Stimulated activated naive CD4-positive, alpha-beta T cell (primary cell): ENCODE results near the gene OR5B21.

Experiments
- DNase-seq, 6 experiments: peaks; one replicate each; lab custom pipeline; 2025; lab: John Stamatoyannopoulos, UW

Gene OR5B21

DNA sequence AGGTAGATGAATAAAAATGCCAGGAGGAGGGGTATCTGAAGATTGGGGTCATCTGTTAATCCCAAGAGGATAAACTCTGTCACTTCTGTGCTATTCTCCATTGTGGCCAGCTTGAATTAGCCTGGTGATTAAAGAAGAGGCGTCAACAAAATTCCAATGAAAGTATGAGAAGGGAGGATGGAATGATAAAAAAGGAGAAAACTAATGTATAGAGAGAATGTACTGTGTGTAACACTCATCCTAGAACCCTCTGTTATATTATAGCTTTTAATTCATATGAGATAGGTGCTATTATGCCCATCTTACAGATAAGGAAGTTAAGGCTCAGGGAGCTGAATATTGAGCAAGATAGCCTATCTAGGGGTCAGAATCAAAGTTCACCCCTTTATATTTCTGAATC, at the start of gene OR5B21:
Gene OR5B21 (minus strand): TSS at position 101 of the 400 bp plus-strand sequence. CDS start 0 bp downstream, at position 101.
- no peak for DNase-seq

DNA sequence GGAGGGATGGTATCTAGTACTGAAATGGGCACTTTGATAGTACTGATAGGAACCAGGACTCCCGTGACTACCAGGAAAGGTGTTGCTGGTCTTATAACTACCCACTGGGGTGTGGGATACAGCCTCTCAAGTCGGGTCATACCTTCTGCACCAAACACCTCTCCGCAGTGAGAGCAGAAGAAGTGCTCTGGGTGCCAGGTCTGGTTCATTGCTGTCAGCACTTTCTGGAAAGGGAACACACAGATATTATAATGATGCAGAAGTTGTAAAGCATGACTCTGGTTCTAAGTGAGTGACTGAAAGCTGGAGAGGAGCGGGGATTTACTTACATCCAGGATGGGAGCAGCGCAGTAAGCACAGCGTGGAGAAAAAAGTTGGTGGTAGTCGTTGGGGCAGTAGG, 41.7 kb upstream of the OR5B21 start:
- no peak for DNase-seq

DNA sequence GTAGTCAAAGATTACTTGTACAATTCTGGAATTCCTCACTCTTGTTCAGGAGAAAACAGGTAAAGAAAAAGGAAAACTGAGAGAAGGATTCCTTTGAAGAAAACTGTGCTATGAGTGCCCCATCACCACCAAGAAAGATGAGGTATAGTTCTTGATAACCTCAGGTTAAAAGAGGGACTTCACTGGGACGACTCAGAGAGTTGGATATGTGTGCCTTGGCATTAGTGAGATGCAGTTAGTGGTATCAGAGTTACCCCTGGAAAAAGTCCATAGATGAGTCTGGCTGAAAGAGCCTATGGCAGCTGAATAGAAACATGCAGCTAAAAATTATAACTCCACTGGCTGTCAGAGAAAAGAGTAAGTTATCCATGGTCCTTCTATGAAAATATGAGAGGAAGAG, 38.9 kb upstream of the OR5B21 start:
- DNase-seq = no peak

DNA sequence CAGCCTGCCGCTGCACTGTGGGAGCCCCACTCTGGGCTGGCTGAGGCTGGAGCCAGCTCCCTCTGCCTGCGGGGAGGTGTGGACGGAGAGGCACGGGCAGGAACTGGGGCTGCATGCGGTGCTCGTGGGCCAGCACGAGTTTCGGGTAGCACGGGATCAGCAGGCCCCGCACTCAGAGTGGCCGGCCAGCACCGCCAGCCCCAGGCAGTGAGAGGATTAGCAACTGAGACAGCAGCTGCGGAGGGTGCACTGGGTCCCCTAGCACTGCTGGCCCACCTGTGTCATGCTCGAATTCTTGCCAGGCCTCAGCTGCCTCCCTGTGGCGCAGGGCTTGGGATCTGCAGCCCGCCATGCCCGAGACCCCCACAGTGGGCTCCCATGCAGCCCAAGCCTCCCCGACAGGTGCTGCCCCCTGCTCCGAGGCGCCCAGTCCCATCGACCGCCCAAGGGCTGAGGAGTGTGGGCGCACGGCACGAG, 24.0 kb upstream of the OR5B21 start:
- no peak for DNase-seq

DNA sequence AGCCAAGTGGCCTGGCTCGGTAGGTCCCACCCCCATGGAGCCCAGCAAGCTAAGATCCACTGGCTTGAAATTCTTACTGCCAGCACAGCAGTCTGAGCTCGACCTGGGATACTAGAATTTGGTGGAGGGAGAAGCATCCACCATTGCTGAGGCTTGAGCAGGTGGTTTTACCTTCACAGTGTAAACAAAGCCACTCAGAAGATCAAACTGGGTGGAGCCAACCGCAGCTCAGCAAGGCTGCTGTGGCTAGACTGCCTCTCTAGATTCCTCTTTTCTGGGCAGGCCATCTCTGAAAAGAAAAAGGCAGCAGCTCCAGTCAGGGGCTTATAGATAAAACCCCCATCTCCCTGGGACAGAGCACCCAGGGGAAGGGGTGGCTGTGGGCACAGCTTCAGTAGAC, 22.3 kb upstream of the OR5B21 start:
- peak; percentile 10 to 60 (median 30) for DNase-seq

DNA sequence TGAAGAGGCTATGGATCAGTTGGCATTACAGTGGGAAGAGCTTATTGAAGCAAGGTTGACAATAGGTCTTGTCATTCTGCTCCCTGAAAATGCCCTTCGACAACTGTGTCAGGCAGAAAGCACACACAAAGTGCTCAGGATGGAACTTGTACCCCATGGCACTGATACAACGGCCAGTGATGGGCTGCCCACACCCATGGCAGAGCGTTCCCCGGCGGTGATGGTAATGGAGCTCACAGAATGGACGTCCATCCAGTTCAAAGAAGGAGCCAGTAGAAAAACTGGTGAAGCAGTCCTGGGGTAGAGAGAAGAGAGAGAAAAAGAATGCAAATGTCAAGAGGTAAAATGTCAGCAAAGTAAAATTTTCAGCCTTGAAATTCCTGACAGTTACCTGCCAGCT, 19.5 kb upstream of the OR5B21 start:
- no peak for DNase-seq

DNA sequence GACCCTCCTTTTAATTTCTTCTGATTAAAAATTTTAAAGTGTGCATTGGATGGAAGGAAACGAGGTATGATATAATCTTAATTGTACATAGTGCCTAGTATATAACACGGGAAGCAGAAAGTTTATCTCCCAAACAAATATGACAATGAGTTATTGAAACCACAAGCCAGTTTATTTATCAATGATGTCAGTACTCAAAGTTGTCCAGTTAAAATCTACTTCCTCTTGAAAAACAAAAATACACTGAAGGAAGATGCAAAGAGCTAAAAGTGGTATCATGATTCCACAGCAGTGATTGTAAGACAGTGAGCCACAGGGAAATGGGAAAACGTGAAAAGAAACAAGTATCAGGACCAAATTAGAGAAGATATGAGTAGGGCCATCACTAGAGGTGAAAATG, 18.8 kb upstream of the OR5B21 start:
- DNase-seq = no peak

DNA sequence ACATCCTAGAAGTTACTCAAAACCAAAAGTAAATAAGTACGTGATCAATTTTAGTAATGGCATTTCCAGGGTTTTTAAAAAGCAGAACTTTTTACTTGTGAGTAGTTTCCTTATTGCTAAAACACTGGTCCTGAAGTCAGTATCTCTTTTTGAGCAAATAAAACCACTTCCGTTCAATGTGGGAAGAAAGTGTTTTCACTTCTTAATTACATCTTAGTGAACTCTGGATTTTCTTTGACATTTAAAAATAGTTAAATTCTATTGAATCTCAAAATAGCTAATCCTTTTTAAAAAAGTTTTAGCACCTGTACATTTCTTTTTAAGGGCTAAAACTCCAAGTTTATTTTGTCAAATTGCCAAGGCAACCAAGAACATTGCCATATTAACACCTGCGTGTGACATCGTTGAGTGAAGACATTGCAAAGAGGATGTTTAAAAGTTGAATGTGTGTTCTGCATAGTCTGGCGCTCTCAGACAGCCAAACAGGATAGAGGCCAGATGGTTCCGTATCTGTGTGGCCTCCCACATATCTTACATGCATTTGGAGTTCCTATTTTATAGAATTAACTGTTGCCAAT, 17.2 kb upstream of the OR5B21 start:
- peak in 5 of 6 experiments; percentile 7 to 86 (median 78) for DNase-seq

DNA sequence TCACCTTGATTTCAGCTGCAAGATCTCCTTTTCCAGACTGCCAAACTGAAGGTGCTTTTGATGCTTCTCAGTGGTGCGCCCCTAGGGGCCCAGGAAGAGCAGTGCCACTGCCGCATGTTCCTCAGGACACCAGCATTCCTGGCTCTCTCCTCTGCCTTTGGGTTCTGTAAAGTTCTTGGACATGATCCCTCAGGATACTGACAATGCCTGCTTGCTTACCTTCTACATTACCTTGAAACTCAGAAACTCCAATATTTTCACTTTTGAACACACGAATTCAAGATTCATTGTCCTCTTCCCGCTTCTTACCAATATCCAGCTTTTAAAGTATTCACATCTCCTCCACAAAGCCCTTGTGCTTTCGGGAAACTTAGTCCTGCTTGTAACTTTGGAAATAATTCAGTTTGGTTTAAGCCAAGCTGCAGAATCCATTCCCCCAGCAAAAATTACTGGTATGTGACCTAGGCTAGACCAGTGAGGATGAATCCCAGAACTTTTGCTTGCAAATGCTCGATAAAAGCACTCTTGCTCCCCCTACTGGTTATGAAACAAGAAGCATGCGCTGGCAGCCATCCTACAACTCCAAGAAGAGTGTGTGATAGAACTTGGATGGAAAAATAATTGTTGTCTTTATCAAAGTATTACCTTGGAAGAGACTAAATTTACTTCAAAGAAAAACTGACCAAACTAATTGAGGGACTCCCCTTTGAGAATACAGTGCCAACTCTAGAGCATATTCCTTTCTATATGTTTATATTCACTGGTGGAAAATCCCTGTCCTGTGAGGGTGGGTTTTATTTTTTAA, 16.5 kb upstream of the OR5B21 start:
- DNase-seq = peak; percentile 11 to 79 (median 48)

DNA sequence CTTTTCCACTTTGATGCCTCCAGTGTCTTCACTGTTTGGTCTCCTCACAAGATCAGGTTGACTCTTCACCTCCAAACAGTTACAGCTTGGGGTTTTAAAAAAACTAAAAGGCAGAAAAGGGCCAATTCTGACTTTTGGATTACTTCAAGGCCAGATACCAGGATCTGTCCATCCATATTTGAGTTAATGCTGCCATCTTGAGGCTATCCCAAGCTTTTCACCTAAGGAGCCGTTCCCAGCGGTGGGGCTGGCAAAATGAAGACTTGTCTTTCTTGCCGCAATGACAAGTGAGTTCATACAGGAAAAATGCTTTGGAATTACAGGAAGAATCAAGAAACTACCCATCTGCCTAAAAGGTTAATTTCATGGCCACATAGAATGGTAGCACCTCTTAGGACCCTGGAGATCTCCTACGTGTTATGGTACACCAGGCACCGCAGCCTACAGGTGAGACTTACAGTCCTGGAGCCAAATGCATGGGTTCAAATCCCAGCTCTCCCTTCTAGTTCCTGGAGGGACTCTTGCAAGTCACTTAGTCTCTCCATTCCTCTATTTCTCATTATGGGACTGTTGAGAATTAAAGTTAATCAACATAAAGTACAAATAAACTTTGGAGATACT, 6.0 kb upstream of the OR5B21 start:
- DNase-seq = peak in 2 of 6 experiments; percentile 6 to 14

DNA sequence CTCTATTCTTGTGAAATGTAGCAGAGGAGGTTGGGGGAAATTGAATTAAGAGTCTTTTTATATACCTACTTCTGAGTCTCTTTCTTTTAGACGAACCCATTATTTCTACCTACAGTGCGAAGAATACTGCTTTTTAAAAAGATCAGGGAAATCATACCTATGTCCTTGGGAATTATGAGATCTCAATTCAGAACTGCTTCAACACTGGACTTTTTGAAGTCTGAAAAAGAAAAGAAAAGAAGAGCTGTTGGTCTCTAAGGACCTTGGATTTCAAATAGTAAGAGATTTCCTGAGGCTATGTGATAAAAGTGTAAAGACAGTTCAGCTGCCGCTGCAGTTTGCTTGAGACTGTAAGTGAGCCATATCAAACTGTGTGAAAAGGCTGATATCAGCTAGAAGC, 3.7 kb upstream of the OR5B21 start:
- no peak for DNase-seq

DNA sequence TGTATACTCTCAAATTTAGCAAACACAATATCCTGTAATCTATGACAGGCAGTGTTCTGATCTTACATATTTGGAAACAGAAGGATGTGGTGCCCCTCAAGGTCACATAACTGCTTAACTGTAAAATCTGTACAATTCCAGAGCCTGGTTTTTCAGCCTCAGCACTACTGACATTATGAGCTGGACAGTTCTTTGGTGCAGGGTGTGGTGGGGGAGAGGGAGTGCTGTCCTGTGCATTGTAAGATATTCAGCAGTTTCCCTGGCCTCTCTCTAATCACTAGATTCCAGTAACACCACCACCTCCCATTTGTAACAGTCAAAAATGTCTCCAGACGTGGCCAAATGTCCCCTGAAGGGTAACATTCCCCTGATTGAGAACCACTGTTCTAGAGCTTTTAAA, 1.8 kb upstream of the OR5B21 start:
- no peak for DNase-seq

DNA sequence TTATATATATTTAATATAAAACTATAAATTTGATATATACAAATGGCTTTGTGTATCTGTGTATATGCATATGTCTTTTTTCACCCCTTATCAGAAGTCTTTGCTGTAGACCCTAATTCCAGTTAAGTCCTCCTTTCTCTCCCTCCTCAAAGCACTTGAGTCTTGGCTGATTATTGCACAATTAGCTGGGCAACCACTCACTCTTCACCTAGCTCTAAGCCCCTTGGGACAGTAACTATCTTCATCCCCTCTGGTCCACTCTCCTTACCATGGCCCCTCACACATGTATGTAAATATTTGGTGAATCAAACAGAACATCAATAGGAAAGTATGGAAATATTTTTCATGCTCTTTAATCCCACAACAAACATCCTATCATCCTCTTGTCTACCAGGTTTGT, 909 bp upstream of the OR5B21 start:
- no peak for DNase-seq

DNA sequence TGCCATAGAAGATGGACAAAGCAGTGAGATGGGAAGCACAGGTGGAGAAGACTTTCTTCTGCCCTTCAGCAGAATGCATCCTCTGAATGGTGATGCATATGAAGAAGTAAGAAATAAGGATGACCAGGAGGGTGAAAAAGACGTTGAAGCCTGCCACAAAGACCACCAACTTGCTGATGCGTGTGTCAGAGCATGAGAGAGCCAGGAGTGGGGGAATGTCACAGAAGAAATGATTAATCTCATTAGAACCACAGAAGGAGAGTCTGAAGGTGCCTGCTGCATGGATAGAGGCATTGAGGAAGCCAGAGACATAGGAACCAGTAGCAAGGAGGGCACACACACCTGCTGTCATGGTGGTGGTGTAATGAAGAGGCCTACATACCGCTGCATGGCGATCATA, 550 bp downstream of the OR5B21 start:
- no peak for DNase-seq

DNA sequence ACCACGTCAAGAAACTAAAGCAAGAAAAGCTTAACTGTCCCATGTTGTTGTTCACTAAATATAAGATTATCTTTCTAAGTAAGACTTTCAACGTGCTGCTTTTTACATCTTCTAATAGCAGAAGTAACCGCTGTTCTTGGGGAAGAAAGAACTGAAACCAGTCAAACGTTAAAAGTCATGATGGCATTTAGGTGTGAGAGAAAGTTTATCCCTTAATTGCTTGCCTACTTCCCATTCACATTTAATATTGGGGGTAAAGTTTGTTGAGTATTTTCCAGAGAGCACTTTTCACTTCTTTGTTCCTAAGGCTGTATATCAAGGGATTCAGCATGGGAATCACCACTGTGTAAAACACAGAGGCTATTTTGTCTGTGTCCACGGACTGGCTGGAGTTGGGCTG, 970 bp downstream of the OR5B21 start:
- DNase-seq = no peak

DNA sequence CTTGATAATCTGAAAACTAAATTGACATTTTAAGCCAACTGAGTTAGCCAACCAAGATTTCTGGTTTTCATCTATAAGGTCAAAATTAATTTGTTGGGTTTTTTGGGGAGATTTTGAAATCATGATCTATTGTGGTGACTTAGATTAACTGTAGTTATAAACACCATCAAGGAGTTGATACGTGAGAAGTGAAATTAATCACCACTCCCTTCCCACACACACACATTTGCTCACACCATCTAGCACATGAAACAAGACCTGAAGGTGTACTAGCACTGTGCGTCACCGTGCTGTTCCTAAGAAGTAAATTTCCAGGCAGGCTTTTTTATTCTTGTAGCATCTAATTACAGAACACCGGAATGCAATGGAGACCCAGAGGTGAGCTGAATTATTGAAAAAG, 2.1 kb downstream of the OR5B21 start:
- no peak for DNase-seq

DNA sequence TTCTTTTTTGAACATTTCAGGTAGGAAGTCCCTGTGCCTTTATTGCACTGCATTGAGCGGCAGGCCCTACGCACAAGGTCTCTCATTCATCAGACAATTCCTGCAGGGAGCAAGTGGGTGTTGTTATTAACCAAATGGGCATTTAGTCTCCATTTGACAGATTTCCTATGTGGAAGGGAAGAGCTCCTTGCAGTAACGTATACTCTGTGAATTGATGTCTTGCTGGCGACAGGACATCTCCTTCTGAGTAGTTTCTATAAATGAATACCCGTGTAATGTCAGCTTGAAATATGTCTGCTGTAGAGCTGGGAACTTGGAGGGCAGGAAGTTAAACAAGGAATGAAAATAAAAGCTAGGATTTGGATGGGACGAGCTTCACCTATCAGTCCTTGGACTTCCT, 3.7 kb downstream of the OR5B21 start:
- DNase-seq = no peak

DNA sequence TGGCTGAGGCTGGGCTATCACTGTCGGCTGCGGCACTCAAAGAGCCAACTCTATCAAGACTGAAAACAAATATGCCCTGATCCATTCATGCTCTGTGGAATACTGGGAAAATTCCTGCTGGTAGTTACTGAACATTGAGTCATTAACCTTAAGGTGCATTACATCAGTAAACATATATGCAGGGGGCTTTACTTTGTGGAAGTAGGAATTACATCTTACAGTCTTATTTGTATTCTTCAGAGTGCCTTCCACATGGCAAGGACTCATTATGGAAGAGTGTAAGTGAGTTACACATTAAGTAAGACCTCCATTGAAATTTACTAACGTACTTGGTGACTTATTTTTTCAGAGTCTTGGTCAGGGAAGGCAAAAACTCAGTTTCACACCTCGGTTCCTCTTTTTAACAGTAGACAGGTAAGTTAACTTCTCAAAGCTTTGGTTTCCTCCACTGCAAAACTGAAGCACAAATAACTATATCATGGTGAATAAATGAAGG, 4.5 kb downstream of the OR5B21 start:
- DNase-seq = no peak

DNA sequence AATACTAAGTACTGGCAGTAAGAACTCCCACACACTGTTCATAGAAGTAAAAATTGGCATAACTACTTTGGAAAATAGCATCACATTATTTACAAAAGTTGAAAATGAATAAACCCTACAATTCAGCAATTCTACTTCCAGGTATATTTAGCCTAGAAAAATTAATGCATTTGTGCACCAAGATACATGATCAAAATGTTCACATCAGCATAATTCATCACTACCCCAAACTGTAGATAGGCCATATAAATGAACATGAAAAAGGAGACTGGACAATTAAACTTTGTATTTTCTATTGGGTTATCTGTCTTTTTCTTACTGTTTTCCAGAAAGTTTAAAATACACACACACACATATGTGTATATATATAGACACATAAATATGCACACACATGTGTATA, 5.9 kb downstream of the OR5B21 start:
- DNase-seq = no peak

DNA sequence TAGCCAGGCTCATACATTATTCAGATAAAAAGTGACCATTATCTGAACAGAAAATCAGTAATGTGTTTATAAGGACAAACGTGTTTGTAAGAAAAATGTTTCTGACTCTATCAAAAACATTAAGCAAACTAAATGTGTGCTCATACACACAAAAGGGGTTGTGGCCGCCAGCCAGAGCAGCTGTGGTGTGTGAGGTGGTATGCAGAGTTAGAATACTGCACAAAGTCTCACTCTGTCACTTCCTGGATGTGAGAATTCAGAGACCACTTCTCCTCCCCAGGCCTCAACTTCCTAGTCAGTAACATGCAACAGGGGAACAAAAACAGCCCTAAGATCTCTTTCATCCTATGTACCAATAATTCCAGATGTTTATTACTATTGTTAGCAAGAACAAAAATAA, 9.4 kb downstream of the OR5B21 start:
- no peak for DNase-seq

DNA sequence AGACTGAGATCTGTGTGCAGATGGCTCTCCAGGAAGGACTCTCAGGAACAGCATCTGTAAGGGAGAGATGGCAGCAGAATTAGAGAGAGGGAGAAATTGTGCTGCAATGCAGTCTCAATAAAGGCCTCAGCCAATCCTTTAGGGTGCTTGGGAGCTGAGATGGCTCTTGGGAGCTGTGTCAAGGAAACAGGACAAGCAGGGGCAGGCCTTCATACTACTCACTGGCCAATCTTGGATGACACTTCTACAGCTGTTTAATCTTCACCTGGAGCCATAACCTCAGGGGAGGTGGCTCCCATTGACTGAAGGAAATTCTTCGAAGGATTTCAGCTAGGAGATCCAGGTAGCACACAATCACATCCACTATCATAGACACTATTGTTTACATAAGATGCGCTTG, 10.0 kb downstream of the OR5B21 start:
- DNase-seq = no peak

DNA sequence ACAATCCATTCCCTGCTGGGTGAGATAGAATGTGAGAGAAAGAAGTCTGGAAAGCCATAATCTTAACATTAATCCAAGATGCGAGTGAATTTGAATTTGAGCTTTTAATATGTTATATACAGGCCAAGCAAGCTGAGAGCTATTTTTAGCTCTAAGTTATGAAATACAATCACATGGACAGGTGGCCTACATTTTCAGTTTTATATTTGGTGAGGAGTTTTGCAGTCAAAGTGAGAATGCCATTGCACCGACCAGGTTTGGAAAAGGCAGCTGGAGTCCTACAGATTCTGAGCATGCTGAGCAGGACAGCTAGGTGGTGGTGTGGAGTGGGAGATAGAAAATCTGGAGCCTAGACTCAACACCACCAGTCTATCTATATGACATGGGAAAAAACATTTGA, 12.0 kb downstream of the OR5B21 start:
- DNase-seq = no peak

DNA sequence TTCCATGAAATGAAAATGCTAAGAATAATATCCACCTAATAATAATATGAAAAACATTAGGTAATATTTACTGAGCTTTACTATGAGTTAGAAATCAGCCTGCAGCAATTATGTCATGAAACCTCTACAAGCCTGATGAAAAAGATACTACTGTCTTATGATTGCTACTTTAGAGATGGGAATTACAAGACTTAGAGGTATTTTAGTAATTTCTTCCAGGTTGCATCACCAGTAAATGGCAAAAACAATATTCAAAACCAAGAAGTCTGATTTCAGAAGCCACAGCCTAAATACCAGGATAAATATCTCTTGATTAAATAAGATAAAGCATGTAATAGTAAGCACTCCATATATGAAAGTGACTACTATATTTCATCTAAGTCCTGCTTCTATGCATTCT, 13.8 kb downstream of the OR5B21 start:
- DNase-seq = no peak
